ENCODE data around the gene PLCL2.
"Not testable (repeated sequence)": the region's sequence is repeated elsewhere in the genome, so short reads cannot be mapped to it uniquely, and the experiment has no call there.

The PLCL2 gene

GRCh38 chr3:16918683-16919025 lies 33.9 kb downstream of the PLCL2 start:
- no peak for DNase-seq

GRCh38 chr3:16923112-16923511 lies 38.4 kb downstream of the PLCL2 start:
- DNase-seq, result no peak

DNA sequence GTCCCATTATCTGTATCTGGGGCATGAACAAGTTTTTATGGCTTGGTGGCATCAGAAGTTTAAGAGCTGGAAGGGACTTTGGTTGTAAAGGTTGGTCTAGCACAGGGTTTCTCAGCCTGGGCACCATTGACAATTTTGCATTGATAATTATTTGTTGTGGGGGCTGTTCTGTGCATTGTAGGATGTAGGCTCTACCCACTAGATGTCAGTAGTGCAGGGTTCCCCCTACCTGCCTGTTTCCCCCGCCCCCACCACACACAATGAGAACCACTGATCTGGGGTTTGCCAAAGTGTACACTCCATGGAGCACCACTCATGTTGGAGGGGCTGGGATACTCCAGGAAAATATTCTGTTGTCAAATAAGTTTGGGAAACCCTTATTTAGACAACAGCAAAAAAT lies 42.7 kb downstream of the PLCL2 start:
- no peak for DNase-seq

DNA sequence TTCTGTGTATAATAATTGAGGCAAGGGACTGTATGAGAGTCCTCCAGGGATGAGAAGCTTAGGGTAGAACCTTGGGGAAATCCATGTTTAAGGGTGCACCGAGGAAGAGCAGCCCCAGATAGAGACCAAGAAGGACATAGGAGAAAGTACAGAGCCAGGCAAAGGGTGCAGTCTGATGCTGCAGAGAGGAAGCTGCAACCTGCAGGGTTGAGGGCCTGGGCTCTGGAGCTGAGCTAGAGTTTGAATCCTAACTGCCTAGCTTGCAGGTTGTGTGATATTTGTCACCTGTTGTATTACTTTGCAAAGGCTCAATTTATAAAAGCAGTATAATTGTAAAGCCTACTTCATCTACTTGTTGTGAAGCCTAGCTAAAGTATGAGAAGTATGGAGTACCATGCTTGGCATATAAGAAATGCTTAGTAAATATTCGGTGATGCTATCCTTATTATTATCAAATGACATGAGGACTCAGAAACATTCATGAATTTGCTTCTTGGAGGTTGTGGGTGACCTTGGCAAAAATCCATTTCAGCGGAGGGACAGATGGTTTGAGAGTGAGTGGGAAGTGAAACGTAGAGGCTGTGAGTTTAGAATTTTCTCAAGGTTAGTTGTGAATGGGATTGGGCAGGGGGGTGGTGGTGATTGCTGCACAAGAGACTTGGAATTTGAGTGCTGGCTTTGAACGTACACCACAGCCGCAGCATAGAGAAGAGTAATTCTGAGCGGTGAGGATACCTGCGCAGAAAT lies 43.8 kb downstream of the PLCL2 start:
- DNase-seq, result no peak

GRCh38 chr3:16929311-16929710 lies 44.6 kb downstream of the PLCL2 start:
- DNase-seq, result no peak

DNA sequence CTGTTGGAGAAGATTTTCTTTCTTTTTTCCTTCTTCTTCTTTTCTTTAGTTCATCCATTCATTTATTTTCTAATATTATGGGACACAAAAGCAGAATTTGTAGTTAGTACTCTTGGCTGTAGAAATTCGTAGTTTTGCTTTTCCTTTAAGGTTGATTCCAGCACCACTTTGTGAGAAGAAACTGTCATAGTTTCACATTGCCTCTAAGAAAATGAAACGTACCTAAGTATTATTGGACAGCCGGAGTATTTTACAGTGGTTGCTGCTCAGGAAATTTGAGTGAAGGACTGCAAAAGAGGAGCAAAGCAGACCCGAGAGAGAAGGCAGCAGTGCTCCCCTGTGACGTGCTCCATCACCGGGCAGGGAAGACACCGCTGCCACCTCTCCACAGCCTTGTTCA lies 48.1 kb downstream of the PLCL2 start:
- no peak for DNase-seq

GRCh38 chr3:16935781-16936180 lies 51.0 kb downstream of the PLCL2 start:
- DNase-seq, result no peak

DNA sequence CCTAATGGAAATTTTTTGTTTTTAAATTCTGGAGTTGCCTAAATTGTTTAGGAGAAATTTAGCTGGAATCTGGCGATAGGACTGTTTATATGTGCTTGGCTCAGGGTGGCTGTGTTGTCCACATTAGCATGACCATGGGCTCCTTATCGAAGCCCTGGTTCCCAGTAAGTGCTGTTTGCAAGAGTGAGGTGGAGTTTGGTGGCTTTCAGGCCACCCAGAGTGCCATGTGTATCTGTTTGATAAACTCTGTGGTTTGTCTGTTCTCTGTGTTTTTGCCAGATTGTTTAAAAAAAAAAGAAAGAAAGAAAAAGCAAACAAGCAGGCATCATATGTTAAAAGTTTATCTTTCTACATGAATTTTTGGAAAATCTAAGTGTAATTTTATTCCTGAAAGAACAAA lies 51.5 kb downstream of the PLCL2 start:
- DNase-seq, result no peak

- DNase-seq, result no peak
These were observed 52.0 kb downstream of the PLCL2 start for GRCh38 chr3:16936676-16937230.

- no peak for DNase-seq
These were observed 52.6 kb downstream of the PLCL2 start for GRCh38 chr3:16937326-16937845.

- no peak for DNase-seq
These were observed 56.3 kb downstream of the PLCL2 start for GRCh38 chr3:16940769-16941700.

DNA sequence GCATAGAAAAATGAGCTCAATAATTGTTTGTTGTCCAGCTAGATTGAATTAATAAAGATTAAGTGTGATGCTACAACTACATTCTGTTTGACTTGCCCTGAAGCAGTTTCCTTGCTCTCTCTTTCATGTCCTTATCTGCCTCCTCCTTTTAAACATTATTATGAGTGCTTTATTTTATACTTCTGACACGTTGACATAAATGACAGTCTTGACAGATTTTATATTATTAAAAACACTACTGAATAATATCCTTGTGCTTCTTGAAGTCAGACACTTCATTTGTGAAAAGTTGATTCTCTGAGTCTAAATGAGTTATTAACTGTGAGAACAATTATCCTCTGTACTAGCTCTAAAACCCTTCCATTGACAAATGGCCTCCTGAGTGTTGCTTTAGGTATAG lies 58.2 kb downstream of the PLCL2 start:
- DNase-seq, result no peak

DNA sequence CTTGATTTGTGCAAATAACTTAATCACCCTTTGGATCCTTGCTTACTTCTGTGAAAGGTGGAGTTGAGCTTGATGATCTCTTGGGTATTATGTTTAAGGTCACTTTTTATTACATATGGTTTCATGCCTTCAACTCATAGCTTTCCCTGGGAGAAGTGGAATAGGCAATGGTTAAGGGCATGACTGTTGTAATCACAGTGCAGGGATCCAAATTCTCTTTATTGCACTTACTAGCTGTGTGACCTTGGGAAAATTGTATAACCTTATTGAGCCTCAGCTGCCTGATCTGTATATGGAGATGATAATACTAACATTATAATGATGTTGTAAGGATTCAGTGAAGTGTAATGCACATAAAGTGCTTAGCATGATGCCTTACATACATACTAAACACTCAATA lies 59.1 kb downstream of the PLCL2 start:
- no peak for DNase-seq

DNA sequence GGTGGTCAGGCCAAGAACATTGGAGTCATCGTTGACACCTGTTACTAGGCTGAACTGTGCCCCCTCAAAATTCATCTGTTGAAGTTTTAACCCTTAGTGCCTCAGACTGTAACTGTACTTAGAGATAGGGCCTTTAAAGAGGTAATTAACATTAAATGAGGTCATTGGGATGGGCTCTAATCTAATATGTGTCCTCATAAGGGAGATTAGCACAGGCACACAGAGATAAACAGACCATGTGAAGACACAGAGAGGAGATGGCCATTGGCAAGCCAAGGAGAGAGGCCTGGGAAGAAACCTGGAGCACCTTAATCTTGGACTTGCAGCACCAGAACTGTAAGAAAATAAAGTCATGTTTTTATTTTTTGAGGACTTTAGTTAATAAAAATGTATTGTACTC lies 59.6 kb downstream of the PLCL2 start:
- no peak for DNase-seq

DNA sequence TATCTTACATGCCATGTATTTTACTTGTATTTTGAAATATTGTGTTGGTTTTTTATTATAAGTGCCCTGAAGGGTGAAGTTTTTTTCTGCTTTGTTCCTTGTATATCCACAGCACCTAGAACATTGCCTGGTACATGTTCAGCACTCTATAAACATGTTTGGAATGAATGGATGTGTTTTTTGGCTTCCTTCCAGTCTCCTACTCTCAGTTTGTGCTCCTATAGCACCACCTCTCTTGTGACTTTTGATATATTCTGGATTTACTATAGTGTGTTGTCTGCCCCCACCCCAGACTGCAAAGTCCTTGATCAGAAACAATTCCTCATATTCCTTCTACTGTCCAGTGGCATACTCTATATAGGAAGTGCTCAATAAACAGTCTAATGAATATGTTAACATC lies 60.6 kb downstream of the PLCL2 start:
- DNase-seq, result no peak

GRCh38 chr3:16950282-16950681 lies 65.5 kb downstream of the PLCL2 start:
- no peak for DNase-seq

DNA sequence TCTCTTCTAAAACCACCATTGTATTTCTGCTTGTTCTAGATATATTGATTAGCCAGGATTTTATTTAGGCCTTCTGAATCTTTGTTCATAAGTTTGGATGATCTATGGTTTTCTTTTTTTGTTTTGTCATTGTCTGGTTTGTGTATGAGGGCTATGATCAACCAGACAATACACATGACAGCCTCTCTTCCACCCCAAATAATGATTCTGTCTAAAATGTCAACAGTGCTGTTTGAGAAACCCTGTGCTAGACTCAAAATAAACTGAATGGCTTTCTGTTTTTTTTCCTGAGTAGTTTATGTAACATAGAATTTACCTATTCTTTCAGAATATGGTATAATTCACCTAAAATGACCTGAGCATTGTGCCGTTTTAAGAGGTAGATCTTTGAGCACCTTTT lies 66.1 kb downstream of the PLCL2 start:
- DNase-seq, result no peak

DNA sequence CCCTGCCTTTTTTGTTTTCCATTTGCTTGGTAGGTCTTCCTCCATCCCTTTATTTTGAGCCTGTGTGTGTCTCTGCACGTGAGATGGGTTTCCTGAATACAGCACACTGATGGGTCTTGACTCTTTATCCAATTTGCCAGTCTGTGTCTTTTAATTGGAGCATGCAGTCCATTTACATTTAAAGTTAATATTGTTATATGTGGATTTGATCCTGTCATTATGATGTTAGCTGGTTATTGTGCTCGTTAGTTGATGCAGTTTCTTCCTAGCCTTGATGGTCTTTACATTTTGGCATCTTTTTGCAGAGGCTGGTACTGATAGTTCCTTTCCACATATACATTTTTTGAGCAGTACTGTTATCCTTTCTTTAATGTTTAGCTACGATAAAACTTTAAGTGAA lies 73.1 kb downstream of the PLCL2 start:
- DNase-seq, result not testable (repeated sequence)

- DNase-seq, result no peak
These were observed 75.4 kb downstream of the PLCL2 start for GRCh38 chr3:16960125-16960524.

DNA sequence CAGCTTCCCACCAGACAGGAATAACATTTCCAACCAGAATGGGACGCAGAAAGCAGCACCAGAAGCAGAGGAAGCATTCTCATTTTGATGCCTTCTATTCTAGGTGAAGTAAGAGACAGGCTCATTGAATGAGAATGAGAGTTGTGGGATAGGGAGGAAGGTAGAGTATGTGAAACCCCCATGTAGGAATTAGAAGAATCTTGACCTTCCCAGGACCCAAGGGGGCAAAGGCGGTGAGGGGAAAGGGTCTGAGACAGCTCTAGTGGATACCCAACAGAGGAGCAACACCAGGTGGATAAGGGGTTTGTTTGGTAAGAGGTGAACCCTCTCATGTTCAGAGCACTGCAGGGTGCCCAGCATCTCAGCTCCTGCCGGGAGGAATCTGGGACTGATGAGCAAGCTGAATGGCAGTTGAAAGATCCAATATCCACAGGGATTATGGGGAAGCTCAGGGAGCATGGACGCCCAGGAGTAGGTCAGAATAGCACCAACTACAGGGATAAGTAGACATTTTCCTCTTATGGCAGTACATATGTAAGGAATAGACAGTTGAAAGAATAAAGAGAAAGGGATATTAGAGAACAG lies 77.0 kb downstream of the PLCL2 start:
- DNase-seq, result no peak

DNA sequence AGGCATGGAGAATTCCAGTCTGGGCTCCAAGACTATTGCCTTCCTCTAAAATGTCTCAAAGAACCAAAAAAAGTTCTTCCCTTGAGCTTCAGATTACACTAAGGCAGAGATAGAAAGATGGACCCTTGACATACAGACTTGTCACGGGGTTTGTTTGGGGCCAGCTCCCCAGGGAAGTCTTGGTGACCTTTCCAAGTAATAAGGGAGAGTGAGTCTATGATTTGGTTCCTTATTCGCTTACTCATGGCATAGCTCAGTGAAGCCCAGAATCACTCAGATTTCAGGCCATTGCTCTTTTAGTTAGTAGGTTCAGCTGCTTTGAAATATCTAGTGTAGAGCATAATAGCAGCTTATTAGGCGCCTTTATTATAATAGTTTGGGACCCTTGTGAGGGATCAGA lies 90.3 kb downstream of the PLCL2 start:
- no peak for DNase-seq

DNA sequence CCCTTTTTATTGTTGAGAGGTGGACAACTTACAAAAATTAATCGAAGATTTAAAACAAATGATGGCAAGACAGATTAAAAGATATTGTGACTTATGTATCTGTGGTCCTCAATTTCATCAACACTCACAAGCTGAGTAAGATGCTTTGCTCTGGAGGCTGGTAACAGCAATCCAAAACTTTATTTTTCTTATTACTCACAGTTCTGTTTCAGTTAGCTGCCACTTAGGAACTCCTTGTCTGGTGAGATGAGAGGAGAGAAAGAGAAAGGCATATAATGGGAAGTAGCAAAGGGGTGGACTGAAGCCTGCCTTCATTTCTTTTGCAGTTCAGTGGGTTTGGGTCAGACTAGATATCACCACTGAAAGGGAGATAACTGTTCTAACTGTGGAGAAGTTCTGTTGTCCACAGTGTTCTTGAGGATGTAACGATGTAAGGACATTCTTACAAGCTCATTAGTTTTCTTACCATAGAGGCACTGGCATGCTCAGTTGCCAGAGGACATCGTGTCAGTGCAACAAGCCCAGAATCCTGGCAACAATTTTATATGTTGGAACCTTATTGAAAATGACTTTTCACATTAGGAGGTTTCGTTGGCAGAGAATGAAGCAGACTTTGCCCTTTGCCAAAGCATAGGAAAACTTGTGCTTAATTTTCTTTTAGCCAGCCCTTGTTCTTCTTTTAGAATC lies 93.6 kb downstream of the PLCL2 start:
- DNase-seq, result no peak

GRCh38 chr3:16978921-16979271 lies 94.1 kb downstream of the PLCL2 start:
- no peak for DNase-seq

Measured in activated gamma-delta T cell (primary cell).